Stomach smooth muscle (tissue), 2 donors: Measurements from ENCODE around the gene NUDT14.

Source experiments
- H3K27ac ChIP-seq: one replicate; pipeline ENCODE4 v1.7.0; 2013; ENCODE audit warnings: mild to moderate bottlenecking, low read length, inconsistent platforms
- H3K27me3 ChIP-seq, 2 donors: one replicate each; pipeline ENCODE4 v1.7.0; 2013; ENCODE audit warnings: low read length in 2 of 2; ENCODE audit not compliant: insufficient read depth in 2 of 2, control insufficient read depth in 1 of 2
- H3K36me3 ChIP-seq, 2 donors: one replicate each; pipeline ENCODE4 v1.7.0; 2013; ENCODE audit warnings: low read length in 2 of 2; ENCODE audit not compliant: control insufficient read depth in 2 of 2, insufficient read depth in 2 of 2
- H3K4me1 ChIP-seq: one replicate; pipeline ENCODE4 v1.7.0; 2013; ENCODE audit warnings: low read length; ENCODE audit not compliant: control insufficient read depth, insufficient read depth
- H3K4me3 ChIP-seq, 2 donors: one replicate each; pipeline ENCODE4 v1.7.0; 2013; ENCODE audit warnings: low read length in 2 of 2
- H3K9ac ChIP-seq, 2 donors: one replicate each; pipeline ENCODE4 v1.7.0; 2013; ENCODE audit warnings: low read length in 2 of 2, mild to moderate bottlenecking in 1 of 2
- H3K9me3 ChIP-seq, 2 donors: one replicate each; pipeline ENCODE4 v1.7.0; 2013; ENCODE audit warnings: low read length in 2 of 2; ENCODE audit not compliant: control insufficient read depth in 2 of 2
- donor health status: healthy.
- donor health status: Pancreatic carcinoma.

The NUDT14 gene

DNA sequence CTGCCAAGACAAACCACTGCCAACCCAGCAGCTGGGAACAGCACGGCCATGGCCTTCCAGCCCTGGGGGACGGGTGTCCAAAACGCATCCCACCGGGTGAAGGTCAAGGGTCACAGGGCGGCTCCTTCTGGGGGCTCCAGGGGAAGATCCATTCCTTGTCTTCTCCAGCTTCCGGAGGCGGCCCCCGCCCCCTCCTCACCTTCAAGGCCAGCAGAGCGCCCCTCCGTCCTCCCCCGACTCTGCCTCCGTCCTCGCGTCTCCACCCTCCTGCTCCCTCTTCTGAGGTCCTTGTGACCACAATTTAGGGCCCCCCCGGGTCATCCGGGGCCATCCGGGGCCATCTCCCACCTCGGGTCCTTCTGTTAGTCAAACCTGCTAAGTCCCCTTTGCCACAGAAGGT, 3.9 kb upstream of the NUDT14 start:
- Histone ChIP-seq H3K9me3 (peaks cover 0 to 5% of the 10 kb centered on the region in 2 donors), H3K27me3 (peaks cover 2 to 9% of the 10 kb centered on the region in 2 donors), H3K27ac (no peak overlapping the region), H3K36me3 (no peaks in the 10 kb centered on the region), H3K4me3 (no peak overlapping the region), H3K4me1 (peaks cover 6% of the 10 kb centered on the region), H3K9ac (no peak overlapping the region)

DNA sequence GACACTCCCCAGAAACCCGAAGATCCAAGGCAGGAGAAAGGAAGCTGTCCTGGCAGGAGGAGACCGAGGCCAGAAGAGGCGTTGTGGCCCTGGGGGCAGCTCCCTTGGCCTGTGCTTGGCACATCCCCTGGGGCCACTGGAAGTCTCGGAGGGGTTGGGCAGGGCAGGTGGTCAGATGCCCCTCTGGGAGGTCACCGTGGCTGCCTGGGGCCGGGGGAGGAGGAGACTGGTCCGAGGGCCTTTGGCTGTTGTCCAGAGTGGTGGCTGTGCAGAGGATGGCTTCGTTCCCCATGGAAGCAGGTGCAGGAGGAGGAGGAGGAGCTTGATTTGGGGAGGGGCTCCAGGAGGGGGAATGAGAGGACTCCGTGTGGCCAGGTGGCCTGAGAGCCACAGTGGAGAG, 3.3 kb upstream of the NUDT14 start:
- H3K9ac ChIP-seq = no peak overlapping the region

DNA sequence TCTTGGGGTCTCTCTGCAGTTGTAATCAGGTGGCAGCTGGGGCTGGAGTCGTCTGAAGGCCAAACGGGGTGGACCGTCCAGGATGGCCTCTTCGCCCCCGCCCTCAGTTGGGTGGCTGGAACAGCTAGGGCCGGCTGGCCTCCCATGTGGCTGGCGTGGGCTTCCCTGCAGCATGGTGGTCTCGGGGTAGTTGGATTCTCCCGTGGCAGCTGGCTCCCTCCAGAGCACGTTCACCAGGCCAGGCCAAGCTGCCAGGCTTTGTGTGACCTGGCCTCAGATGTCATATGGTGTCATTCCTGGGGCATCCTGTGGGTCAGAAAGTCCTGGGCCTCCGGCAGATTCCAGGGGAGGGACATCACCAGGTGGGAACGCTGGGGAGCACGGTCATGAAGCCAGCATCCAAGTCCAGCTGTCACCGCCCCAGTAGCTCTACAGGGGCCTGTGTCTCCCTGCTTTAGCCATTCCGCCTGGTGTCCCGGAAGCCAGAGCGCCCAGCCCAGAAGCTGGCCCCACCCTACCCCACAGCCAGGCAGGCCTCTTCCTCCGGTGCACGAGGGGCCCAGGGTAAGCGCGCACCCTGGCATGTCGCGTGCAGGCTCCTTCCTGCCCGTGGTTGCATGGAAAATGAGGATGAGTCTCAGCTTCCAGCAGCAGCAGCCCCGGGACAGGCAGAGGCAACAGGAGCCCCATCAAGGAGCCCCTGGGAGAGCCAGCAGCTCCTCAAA, 1.3 kb upstream of the NUDT14 start:
- no peak overlapping the region for H3K4me3 ChIP-seq
- no peak overlapping the region for H3K27ac ChIP-seq

More for the DNA sequence above, 3.3 kb upstream of the NUDT14 start:
- peaks cover 0 to 5% of the 10 kb centered on the region in 2 donors for H3K9me3 ChIP-seq
- peaks cover 6 to 9% of the 10 kb centered on the region in 2 donors for H3K27me3 ChIP-seq
- peaks cover 6% of the 10 kb centered on the region for H3K4me1 ChIP-seq
- H3K27ac ChIP-seq = no peak overlapping the region
- no peak overlapping the region for H3K4me3 ChIP-seq
- no peaks in the 10 kb centered on the region for H3K36me3 ChIP-seq

GRCh38 chr14:105181549-105182295, 610 bp upstream of the NUDT14 start:
- no peak overlapping the region for H3K27ac ChIP-seq
- peaks cover 6% of the 10 kb centered on the region for H3K4me1 ChIP-seq
- H3K9ac ChIP-seq = no peak overlapping the region
- no peaks in the 10 kb centered on the region for H3K36me3 ChIP-seq
- H3K4me3 ChIP-seq = no peak overlapping the region
- no peaks in the 10 kb centered on the region for H3K9me3 ChIP-seq
- peaks cover 2 to 6% of the 10 kb centered on the region in 2 donors for H3K27me3 ChIP-seq

More for the DNA sequence above, 1.3 kb upstream of the NUDT14 start:
- Histone ChIP-seq H3K9ac (no peak overlapping the region), H3K36me3 (no peaks in the 10 kb centered on the region), H3K4me1 (peaks cover 6% of the 10 kb centered on the region), H3K9me3 (no peaks in the 10 kb centered on the region), H3K27me3 (peaks cover 4 to 6% of the 10 kb centered on the region in 2 donors)

- Histone ChIP-seq H3K4me1 (peaks cover 9% of the 10 kb centered on the region), H3K36me3 (no peaks in the 10 kb centered on the region), H3K9me3 (no peaks in the 10 kb centered on the region), H3K27me3 (peaks cover 2 to 6% of the 10 kb centered on the region in 2 donors), H3K4me3 (no peak overlapping the region), H3K27ac (no peak overlapping the region), H3K9ac (no peak overlapping the region)
These were observed 1.9 kb downstream of the NUDT14 start for GRCh38 chr14:105179191-105179590.

DNA sequence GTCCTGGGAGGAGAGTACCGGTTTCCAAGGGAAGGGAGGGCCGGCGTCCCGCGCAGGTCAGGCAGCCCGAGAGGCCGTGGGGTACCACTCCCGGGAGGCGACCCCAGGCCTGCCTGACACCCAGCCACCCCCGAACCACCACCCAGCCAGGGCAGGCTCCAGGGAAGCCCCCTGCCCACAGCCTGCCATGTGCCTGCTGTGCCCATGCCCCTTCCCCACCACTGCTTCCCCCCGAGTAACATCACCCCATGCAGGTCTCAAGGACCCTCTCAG, 2.3 kb downstream of the NUDT14 start:
- no peaks in the 10 kb centered on the region for H3K36me3 ChIP-seq
- no peaks in the 10 kb centered on the region for H3K9me3 ChIP-seq
- peaks cover 9% of the 10 kb centered on the region for H3K4me1 ChIP-seq
- no peak overlapping the region for H3K9ac ChIP-seq
- H3K27ac ChIP-seq = no peak overlapping the region
- H3K4me3 ChIP-seq = no peak overlapping the region
- H3K27me3 ChIP-seq = peaks cover 2 to 6% of the 10 kb centered on the region in 2 donors

GRCh38 chr14:105178069-105178867, 2.8 kb downstream of the NUDT14 start:
- Histone ChIP-seq H3K4me1 (peaks cover 9% of the 10 kb centered on the region), H3K9ac (no peak overlapping the region), H3K27me3 (peaks cover 2 to 6% of the 10 kb centered on the region in 2 donors), H3K9me3 (no peaks in the 10 kb centered on the region), H3K27ac (no peak overlapping the region), H3K4me3 (no peak overlapping the region), H3K36me3 (no peaks in the 10 kb centered on the region)

GRCh38 chr14:105177082-105177481, 4.0 kb downstream of the NUDT14 start:
- no peak overlapping the region for H3K9ac ChIP-seq
- peaks cover 9% of the 10 kb centered on the region for H3K4me1 ChIP-seq
- H3K27ac ChIP-seq = no peak overlapping the region
- no peaks in the 10 kb centered on the region for H3K36me3 ChIP-seq
- H3K27me3 ChIP-seq = peaks cover 2 to 6% of the 10 kb centered on the region in 2 donors
- H3K4me3 ChIP-seq = no peak overlapping the region
- no peaks in the 10 kb centered on the region for H3K9me3 ChIP-seq

DNA sequence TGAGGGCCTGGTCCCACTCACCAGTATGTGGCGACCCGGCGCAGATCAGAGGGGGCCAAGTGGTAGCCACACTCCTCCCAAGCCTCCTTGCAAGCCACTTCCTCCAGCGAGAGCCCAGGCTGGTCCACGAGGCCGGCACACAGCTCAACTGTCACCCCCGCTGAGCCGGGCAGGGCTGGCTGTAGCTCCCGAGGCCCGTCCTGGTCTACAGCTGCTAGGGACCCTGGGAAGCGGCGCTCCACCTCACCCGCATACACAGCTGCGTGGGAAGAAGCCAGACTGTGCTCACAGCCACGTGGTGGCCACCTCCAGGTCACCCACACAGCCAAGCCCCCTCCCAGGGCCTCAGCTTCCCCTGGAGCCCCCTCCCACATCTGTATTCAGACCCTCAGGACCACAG, 4.6 kb downstream of the NUDT14 start:
- Histone ChIP-seq H3K4me1 (peaks cover 9% of the 10 kb centered on the region), H3K9ac (no peak overlapping the region), H3K27ac (no peak overlapping the region), H3K9me3 (no peaks in the 10 kb centered on the region), H3K4me3 (no peak overlapping the region), H3K27me3 (peaks cover 2 to 6% of the 10 kb centered on the region in 2 donors), H3K36me3 (no peaks in the 10 kb centered on the region)

GRCh38 chr14:105173901-105174894, 6.9 kb downstream of the NUDT14 start:
- H3K27ac ChIP-seq = no peak overlapping the region

More at GRCh38 chr14:105173901-105174894, 6.9 kb downstream of the NUDT14 start:
- peaks cover 12% of the 10 kb centered on the region for H3K4me1 ChIP-seq
- no peak overlapping the region for H3K4me3 ChIP-seq
- no peak overlapping the region for H3K9ac ChIP-seq
- peaks cover 2 to 6% of the 10 kb centered on the region in 2 donors for H3K27me3 ChIP-seq
- H3K36me3 ChIP-seq = no peaks in the 10 kb centered on the region
- H3K9me3 ChIP-seq = no peaks in the 10 kb centered on the region
